ENCODE measurements around the gene UBXN10.

GRCh38 chr1:20138346-20138745, 47.5 kb upstream of the UBXN10 start:
- no peak for TF ChIP-seq CTCF (IDR thresholded peaks at IDR 0.05)
- no peak for TF ChIP-seq POLR2A (IDR thresholded peaks at IDR 0.05)
- no peak for TF ChIP-seq EP300 (IDR thresholded peaks at IDR 0.05)
